Measurements from ENCODE around the gene SHISA3.

GRCh38 chr4:42445038-42445437 lies 47.8 kb downstream of the SHISA3 start:
- TF ChIP-seq CTCF (conservative IDR thresholded peaks at IDR 0.05; ENCODE audit: low read depth, low read length), result no peak
- no peak for TF ChIP-seq EZH2 (IDR thresholded peaks at IDR 0.05; ENCODE audit: low read length, unreplicated experiment)
